NCI-H146 (cell line): ENCODE measurements around the gene CHAF1A.
A peak's percentile ranks its signal among the peaks of the same experiment; 100 is the strongest.

Experiments used
- DNase-seq: peaks from one replicate; lab custom pipeline; 2025; lab: John Stamatoyannopoulos, UW

Gene CHAF1A

GRCh38 chr19:4402171-4403004, at the start of gene CHAF1A:
CHAF1A (plus strand) TSS chr19:4402640; CDS start chr19:4402763, 123 bp downstream.
- DNase-seq, result peak; percentile 99

GRCh38 chr19:4352701-4353121, 49.7 kb upstream of the CHAF1A start:
- peak; percentile 24 for DNase-seq

GRCh38 chr19:4354282-4354681, 48.2 kb upstream of the CHAF1A start:
- no peak for DNase-seq

GRCh38 chr19:4354897-4355296, 47.5 kb upstream of the CHAF1A start:
- no peak for DNase-seq

GRCh38 chr19:4357095-4357797, 45.2 kb upstream of the CHAF1A start:
- no peak for DNase-seq

GRCh38 chr19:4357921-4358326, 44.5 kb upstream of the CHAF1A start:
- DNase-seq, result no peak

GRCh38 chr19:4358709-4359626, 43.5 kb upstream of the CHAF1A start:
- no peak for DNase-seq

- DNase-seq, result no peak
Observed at GRCh38 chr19:4359627-4360000, 42.8 kb upstream of the CHAF1A start.

- no peak for DNase-seq
Observed at GRCh38 chr19:4360081-4360569, 42.3 kb upstream of the CHAF1A start.

GRCh38 chr19:4360641-4361151, 41.7 kb upstream of the CHAF1A start:
- DNase-seq, result no peak

GRCh38 chr19:4361152-4362046, 41.0 kb upstream of the CHAF1A start:
- DNase-seq, result no peak

- no peak for DNase-seq
Observed at GRCh38 chr19:4362101-4362828, 40.2 kb upstream of the CHAF1A start.

GRCh38 chr19:4362831-4363545, 39.5 kb upstream of the CHAF1A start:
- DNase-seq, result no peak

GRCh38 chr19:4363571-4364304, 38.7 kb upstream of the CHAF1A start:
- no peak for DNase-seq

GRCh38 chr19:4365341-4365740, 37.1 kb upstream of the CHAF1A start:
- DNase-seq, result no peak

- DNase-seq, result no peak
Observed at GRCh38 chr19:4365791-4366665, 36.4 kb upstream of the CHAF1A start.

- no peak for DNase-seq
Observed at GRCh38 chr19:4366666-4367335, 35.6 kb upstream of the CHAF1A start.
